ENCODE results near the gene UBE2E2.

DNA sequence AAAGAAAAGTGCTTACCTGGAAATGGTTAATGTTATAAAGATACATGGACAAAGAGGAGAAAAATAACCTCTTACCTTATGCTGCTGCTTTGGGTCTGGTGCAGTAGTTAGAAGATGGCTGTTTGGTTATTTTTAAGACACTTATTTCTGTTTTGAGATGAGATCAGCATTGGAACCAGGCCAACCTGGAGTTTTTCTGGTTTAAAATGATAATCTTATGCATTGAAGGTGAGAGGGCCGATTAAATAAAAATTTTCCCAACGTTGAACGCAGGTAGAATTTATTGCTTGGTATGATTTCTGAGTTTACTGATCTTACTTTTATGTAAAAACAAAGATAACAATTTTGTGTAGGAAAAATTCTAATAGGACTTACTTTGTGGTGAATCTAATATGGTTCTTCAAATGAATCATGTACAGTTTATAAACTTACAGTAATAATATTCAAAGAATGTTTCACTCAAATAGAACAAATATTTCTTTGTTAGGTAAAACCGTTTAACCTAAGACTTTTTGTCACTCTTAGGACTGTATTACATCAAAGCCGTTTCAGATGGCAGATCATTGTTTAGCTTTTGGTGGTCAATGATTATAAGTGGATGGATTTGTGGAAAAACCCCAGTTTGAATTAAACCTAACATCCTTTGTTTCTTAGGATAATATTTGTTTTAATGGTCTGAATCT, 14.9 kb downstream of the UBE2E2 start:
- TF ChIP-seq, protein P1, sequence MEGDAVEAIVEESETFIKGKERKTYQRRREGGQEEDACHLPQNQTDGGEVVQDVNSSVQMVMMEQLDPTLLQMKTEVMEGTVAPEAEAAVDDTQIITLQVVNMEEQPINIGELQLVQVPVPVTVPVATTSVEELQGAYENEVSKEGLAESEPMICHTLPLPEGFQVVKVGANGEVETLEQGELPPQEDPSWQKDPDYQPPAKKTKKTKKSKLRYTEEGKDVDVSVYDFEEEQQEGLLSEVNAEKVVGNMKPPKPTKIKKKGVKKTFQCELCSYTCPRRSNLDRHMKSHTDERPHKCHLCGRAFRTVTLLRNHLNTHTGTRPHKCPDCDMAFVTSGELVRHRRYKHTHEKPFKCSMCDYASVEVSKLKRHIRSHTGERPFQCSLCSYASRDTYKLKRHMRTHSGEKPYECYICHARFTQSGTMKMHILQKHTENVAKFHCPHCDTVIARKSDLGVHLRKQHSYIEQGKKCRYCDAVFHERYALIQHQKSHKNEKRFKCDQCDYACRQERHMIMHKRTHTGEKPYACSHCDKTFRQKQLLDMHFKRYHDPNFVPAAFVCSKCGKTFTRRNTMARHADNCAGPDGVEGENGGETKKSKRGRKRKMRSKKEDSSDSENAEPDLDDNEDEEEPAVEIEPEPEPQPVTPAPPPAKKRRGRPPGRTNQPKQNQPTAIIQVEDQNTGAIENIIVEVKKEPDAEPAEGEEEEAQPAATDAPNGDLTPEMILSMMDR (tag by site-specific recombination; IDR thresholded peaks at IDR 0.05), result no peak
- TF ChIP-seq SP2 (tag by site-specific recombination; IDR thresholded peaks at IDR 0.05), result no peak
- no peak for TF ChIP-seq ZNF555 (tag by site-specific recombination; conservative IDR thresholded peaks at IDR 0.05)
- no peak for TF ChIP-seq ZNF549 (tag by site-specific recombination; IDR thresholded peaks at IDR 0.05)
- TF ChIP-seq ZBTB7A (tag by site-specific recombination; IDR thresholded peaks at IDR 0.05; ENCODE audit: low read depth), result no peak
- TF ChIP-seq ZFHX2 (tag by site-specific recombination; conservative IDR thresholded peaks at IDR 0.05), result no peak
- TF ChIP-seq ZBTB44 (tag by site-specific recombination; IDR thresholded peaks at IDR 0.05), result no peak
- no peak for TF ChIP-seq ZNF792 (tag by site-specific recombination; IDR thresholded peaks at IDR 0.05)
- no peak for TF ChIP-seq ZNF350 (tag by site-specific recombination; IDR thresholded peaks at IDR 0.05)
- no peak for TF ChIP-seq ZSCAN30 (tag by site-specific recombination; IDR thresholded peaks at IDR 0.05)
- no peak for TF ChIP-seq TCF7L2 (IDR thresholded peaks at IDR 0.05; ENCODE audit: borderline replicate concordance, low read depth, low read length)
- TF ChIP-seq MYNN (tag by site-specific recombination; IDR thresholded peaks at IDR 0.05; ENCODE audit: borderline replicate concordance), result no peak
- no peak for TF ChIP-seq ZNF530 (tag by site-specific recombination; IDR thresholded peaks at IDR 0.05; ENCODE audit: low read depth)

Data from HEK293 (cell line).